GM19467 (cell line): ENCODE results near the gene NATD1.

ENCODE experiments used
- ATAC-seq: cut with Tn5 transposase; IDR thresholded peaks from one replicate; pipeline ENCODE4 v1.9.1; 2021; ENCODE audit warnings: mild to moderate bottlenecking, moderate library complexity; ENCODE audit not compliant: unreplicated experiment

Gene NATD1, protein sequence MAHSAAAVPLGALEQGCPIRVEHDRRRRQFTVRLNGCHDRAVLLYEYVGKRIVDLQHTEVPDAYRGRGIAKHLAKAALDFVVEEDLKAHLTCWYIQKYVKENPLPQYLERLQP

GRCh38 chr17:21252796-21253645, at the start of gene NATD1:
Gene NATD1 (minus strand): TSS chr17:21253410. CDS start chr17:21253264, 146 bp downstream.
- peak; percentile 81 for ATAC-seq

- no peak for ATAC-seq
These were observed 48.7 kb upstream of the NATD1 start for GRCh38 chr17:21301593-21302550.

DNA sequence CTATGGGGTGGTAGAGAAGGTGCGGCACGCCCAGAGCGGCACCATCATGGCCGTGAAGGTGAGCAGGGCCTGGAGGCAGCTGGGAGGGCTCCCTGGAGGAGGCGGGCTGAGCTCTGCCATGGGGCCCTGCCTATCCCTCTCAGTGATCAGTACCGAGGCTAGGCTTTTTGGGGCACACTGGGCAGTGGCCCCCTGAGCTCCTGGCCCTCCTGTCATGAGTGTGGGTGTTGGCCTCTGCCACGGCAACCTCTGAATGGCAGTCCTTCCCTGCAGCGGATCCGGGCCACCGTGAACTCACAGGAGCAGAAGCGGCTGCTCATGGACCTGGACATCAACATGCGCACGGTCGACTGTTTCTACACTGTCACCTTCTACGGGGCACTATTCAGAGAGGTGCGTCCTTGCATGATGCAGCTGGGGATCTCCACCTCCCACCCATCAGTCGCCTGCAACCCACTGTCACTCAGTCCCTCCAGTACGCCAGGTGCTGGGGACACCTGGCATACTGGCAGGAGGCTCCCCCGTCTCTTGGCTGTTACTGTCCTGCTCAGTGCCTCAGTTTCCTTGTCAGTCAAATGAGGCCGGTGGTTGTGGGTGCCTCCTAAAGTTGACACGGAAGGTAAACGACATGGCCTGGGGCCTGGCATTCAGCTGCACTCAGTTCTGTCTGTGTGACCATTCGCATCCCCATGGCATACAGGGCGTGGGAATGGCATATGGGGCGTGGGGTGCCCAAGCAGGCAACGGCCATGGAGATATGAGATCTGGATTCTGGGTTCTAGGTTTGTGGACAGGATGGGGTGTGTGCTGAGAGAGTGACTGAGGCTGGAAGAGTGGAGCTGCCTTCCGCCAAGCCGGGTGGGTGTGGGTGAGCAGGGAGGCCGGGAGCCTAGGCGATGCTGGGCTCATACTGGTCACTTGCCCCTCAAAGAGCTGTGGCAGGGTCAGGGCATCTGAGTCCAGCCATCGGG, 47.7 kb upstream of the NATD1 start:
- ATAC-seq, result no peak

DNA sequence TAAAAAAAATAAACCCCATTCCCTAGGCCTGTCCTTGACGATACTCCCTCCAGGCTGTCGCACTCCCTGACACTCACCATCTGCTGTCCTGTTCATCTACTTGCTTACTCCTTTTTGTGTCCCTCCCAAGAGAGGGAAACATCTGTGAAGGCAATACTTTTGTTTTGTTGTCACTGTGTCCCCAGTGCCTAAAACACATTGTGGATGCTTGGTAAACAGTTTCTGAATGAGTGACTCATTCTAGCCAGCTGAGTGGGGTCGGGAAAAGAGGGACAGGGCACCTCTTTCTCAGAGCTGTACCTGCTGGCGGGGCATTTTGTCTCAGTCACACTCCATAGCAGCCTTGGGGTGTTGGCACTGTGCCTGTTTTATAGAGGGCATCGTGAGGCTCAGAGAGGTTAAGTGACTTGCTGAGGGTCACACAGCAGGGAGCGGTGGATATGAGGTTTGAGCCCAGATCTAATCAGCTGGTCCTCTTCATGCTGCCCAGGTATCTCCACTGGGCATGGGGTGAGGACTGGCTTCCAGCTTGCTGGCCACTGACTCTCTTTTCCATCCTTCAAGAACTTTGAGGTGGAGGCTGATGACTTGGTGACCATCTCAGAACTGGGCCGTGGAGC, 46.9 kb upstream of the NATD1 start:
- no peak for ATAC-seq

- ATAC-seq, result no peak
These were observed 45.8 kb upstream of the NATD1 start for GRCh38 chr17:21298983-21299519.

DNA sequence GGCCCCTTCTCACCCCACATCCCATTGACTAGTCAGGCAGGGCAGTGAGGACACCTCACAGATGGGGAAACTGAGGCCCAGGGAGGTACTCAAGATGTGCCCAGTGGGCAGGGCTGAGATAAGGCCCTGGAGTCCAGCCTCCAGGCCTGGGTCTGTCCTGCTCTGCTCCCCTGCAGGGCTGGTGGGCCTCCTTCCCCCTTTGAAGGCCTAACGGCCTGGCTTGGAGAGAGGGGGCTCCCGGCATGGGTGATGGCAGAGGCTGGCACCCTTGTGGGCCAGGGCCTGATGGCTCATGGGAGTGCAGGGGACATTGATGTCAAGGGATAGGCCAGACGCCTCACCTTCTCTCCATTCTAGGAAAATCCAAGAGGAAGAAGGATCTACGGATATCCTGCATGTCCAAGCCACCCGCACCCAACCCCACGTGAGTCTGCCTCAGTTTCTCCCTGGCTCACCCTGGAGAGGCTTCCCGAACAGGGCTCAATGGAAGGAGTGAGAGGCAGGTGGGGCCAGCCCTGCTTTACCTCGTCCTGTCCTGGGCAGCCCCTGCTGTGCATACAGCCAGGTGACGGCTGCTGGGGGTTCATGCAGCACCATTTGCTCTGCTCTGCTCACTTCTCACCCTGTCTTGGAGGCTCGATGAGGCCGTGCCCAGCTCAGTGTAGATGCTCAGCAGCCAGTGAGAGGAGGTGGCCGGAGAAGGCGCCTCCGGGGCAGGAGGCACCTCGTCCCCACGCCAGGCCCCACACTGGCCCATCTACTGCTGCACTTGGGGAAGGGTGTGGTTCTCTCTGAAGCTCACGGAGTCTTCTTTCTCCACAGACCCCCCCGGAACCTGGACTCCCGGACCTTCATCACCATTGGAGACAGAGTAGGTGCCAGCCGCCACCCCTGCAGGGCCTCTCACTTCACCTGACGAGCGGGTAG, 45.1 kb upstream of the NATD1 start:
- ATAC-seq, result no peak

GRCh38 chr17:21297597-21297996, 44.4 kb upstream of the NATD1 start:
- no peak for ATAC-seq

DNA sequence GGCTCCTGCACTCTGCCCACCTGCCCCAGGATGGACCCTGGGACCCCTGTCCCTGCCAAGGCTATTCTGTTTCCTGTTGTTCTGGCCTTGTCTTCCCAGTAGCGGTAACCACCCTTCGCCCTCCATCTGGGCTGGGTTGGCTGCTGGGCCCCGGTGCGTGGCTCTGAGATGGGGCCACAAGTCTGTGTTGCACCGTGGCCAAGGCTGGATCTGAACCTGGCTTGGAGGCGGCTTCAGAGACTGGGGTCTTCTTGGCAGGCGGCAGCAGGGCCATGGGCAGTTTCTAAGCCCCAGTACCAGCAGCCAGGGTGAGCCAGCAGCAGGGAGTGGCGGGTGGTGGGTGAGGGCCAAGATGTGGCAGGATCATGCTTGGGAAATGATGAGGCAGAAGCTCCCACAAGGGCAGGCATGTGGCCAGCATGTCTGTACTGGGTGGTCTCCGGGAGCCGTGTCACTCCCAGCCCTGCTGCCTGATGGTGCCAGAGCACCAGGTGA, 43.9 kb upstream of the NATD1 start:
- ATAC-seq, result no peak

DNA sequence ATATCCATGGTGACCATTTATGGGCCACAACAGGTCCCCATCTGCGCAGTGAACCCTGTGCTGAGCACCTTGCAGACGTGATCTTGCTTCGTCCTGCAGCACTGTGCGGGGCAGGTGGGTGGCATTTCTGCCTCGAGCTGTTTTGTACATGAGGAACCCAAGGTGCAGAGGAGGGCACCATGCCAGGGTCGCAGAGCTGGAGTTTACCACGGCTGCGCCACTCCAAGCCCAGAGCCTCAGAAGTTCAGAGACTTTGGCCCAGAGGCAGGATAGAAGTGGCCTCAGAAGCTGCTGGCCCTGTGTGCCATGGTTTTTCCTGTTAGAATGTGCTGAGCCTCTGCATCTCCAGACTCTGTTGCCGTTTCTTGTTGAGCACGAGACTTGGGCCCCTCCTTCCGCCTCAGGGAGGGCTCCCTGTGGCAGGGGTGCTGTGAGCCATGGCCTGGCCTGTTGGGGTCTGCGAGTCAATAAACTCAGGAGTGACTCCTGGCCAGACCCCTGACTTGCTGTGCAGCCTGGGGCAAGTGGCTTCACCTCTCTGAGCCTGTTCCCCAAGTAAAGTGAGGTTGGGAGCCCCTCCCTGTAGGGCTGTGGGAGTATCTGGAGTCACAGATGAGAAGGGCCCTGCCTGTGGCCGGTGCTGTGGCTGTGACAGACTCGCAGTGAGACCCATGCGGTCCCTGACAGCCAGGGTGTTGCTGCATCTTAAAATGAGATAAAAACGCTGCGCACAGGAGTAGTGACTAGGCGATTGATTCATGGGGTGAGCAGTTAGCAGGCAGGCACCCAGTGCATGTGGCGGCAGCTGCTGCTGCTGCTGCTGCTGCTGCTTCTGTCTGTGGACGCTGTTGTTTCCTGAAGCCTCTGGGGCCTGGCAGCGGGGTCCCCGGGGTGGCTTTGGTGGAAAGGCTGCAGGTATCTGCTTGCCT, 43.2 kb upstream of the NATD1 start:
- no peak for ATAC-seq

- no peak for ATAC-seq
These were observed 42.1 kb upstream of the NATD1 start for GRCh38 chr17:21295036-21295952.

DNA sequence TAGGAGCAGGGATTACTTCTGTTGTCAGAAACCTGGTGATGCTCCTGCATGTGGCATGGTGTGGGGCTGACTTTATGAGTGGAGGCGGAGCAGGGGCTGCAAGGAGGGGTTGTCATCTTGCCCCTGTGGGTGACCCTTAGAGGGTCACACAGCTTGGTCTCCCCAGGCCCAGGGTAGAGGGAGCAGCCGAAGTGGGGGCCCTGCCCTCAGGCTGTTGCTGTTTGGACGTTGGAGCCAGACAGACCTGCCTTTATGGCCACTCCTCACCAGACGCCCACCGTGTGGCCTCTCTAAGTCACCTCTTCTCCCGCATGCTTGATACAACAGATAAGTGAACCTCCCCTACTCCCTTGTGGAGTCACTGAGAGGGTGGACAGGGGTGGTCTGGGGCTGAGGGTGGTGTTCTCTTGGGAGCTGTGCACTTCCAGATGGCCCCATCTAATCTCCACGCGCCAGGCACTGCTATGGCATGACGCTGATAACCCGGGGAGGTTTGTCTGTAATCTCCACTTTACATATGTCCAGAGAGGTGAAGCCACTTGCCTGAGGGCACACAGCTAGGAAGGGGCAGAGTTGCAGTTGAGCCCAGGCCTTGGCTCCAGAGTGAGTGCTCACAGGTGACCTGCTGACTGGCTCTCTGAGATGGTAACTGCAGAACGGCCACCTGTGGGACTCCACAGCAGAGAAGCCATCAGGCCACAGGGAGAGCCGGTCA, 41.3 kb upstream of the NATD1 start:
- no peak for ATAC-seq

- ATAC-seq, result no peak
These were observed 40.6 kb upstream of the NATD1 start for GRCh38 chr17:21293831-21294210.

DNA sequence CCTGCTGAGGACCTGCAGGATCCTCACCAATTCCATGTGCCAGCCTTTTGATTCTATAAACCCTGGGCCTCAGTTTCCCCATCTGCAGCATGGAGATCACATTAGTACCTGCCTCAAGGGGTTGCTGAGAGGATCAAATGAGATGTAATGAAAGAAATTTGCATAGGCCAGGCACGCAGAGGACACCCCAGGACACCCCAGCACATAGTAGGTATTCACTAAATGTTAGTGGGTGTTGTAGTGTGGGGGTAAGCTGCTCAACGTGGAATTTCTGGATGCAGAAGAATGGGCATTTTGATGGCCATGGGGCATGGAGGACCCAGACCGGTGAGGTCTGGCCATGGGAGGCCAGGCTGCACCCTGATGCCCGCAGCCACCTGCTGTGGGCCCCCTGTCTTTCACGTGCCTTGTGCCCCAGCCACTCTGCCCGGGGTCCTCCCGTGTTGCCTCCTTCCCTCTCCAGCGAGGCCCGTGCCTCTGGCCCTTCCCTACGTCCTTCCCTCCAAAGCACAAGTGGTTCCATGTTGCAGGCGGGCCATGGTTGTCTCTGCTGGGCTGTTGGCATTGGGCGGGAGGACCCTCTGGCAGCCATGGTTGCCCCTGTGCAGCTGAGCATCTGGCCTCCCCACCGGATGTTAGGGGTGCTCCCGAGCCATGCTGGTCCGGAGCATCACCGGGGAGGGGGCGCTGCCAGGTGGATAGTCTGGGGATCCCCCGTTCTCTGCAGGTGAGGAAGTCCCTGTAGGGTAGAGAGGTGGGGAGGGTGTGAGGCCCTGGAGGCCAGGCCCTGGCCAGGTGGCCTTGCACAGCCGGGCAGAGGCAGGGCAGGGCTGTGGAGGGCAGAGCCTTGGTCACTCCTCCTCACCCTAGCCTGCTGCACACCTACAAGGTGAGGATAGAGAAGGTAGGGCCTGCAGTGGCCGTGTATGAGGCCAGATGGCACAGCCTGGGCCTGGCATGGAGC, 39.9 kb upstream of the NATD1 start:
- no peak for ATAC-seq

DNA sequence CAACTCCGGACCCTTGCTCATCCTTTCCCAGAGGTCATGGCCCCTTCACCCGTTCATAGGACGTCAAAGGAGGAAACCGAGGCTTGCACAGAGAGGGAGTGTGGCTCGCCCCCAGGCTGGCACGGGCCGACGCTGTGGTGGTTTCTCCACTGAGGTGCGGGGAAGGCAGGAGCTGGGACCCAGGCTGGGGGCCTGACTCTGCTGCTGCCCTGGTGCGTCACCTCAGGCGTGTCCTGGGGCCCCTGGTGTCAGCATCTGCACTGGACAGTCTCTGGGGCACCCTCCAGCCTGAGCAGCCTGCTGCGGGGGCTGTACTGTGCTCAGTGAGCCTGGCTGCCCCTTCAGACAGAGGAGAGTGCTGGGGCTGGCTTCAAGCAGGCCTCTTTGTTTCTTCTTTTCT, 38.7 kb upstream of the NATD1 start:
- ATAC-seq, result no peak
